Middle frontal gyrus (tissue), 1 donor: ENCODE measurements around the gene RBM8A.
"Not testable (repeated sequence)": the region's sequence is repeated elsewhere in the genome, so short reads cannot be mapped to it uniquely, and the experiment has no call there.

ENCODE experiments used
- DNase-seq: peaks from one replicate; pipeline ENCODE4 v3.0.0-alpha.2; 2015; ENCODE audit warnings: low spot score; ENCODE audit errors: extremely low spot score

The RBM8A gene

GRCh38 chr1:145956781-145957442 is 29.6 kb upstream of the RBM8A start:
- DNase-seq, result no peak

DNA sequence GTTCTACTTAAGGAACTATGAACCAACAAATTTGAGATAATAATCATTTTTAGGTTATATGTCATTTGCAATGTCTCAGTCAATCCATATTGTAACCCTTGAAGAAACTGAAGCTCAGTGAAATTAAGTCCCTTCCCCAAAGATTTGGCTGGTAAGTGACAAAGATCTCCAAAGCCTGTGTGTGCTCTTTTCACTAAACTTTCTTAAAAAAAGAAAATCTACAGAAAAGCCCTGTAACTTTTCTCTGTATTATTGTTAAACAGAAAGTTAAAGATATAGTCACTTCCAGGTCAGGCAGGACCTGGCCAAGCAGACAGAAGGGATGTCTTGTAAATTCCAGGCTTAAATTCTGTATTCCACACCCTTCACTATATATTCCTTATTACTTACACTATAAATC is 29.1 kb upstream of the RBM8A start:
- DNase-seq, result no peak

DNA sequence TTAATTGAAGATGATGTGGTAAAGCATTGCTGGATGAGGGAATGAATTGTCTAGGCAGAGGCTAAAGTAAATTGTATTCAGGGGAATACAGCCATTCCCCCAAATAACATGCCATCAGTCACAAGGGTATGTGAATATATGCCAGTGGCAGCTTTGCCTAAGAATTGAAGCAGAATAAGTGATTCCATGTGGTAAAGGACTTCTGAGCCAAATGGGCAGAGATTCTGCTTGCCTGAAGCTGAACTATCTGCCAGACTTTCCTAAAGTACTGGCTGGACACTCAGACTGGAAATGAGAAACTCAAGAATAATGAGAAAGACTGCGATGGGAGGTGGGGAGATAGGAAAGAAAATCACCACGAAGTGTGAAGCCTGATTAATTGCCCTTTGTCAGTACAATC is 28.2 kb upstream of the RBM8A start:
- no peak for DNase-seq

- DNase-seq, result no peak
Measured at GRCh38 chr1:145953861-145954260, 26.6 kb upstream of the RBM8A start.

DNA sequence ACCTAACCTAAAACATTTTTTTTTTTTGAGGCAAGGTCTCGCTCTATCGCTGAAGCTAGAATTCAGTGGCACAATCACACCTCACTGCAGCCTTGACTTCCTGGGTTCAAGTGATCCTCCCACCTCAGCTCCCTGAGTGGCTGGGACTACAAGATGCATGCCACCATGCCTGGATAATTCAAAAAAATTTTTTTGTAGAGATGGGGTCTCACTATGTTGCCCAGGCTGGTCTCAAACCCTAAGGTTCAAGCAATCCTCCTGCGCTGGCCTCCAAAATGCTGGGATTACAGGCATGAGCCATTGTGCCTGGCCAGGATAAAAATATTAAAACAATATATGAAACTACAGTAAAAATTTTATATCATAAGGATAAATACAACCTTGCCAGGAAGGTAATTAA is 25.6 kb upstream of the RBM8A start:
- no peak for DNase-seq

DNA sequence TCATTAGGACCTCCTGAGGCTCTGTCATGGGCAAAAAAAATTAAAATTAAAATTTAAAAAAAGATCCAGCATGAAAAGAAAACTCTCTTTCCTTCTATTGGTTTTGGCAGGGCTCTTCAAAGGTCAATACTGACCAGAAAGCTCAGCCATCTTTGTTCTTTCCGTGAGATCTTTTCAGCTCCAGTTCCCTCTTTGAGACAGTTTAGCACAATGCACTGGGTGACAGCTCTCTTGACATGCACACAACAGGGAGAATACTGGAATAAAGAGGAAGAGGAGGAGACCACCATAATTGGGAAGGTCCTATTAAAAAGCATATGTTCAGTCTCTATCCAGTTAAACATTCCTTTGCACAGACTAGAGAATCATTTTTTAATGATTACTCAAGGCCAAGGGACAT is 24.2 kb upstream of the RBM8A start:
- no peak for DNase-seq

DNA sequence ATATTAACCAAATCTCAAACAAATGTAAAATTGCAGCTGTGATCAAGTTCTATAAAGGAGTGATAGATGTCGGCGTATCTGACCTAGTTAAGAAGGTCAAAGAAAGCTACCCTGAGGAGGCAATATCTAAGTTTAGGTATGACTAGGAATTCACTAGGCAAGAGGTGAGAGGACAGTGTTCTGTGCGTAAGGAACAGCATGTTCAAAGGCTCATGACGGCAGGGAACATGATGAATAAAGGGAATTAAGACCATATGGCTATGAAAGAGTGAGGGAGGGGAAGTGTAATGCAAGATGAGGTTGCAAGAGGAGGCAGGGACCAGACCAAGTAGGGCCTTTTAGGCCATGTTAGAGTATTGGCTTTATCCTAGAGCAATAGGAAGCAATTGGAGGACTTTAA is 21.9 kb upstream of the RBM8A start:
- DNase-seq, result no peak

DNA sequence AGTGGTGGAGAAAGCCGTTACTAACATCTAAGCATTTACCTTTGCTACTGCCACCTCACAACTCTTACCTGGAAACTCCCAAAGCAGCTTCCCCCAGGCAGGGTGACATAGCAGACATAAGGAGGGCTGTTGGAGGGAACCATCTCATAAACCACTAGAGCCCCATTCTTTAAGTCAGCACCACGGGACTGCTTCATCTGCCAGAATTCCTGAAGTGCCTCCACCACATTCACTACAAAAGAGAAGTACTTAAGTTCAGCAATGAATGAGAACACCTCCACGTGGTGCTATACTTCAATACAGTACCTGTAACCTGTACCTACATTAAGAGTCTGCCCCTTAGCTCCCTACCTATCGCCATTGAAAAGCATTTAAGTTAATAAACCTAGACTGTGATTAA is 20.3 kb upstream of the RBM8A start:
- no peak for DNase-seq

DNA sequence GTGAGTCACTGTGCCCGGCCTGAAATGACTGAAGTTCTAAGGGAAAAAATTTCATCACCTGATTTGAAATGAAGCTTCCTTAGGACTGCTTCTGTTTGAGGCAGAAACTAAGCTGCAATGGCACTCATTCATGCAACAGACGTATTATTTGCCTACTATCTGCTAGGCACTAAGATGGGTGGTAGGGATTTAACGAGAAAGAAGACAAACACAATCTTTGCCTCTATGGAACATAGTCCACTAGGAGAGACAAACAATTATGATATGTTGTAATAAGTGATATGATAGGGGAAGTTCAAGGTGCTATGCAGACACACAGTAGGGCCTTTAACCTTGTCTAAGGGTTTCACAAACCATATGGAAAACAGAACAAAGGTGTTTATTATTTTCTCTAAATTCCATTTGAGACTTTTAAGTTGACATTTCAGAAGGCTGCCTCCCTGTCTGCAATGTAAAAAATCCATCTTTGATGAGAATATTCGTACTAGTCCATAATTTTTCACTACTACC is 19.2 kb upstream of the RBM8A start:
- no peak for DNase-seq

GRCh38 chr1:145944532-145944931 is 17.2 kb upstream of the RBM8A start:
- no peak for DNase-seq

GRCh38 chr1:145942871-145943270 is 15.6 kb upstream of the RBM8A start:
- DNase-seq, result no peak

- no peak for DNase-seq
Measured at GRCh38 chr1:145942405-145942804, 15.1 kb upstream of the RBM8A start.

- no peak for DNase-seq
Measured at GRCh38 chr1:145937436-145937835, 10.2 kb upstream of the RBM8A start.

- no peak for DNase-seq
Measured at GRCh38 chr1:145936247-145936646, 9.0 kb upstream of the RBM8A start.

DNA sequence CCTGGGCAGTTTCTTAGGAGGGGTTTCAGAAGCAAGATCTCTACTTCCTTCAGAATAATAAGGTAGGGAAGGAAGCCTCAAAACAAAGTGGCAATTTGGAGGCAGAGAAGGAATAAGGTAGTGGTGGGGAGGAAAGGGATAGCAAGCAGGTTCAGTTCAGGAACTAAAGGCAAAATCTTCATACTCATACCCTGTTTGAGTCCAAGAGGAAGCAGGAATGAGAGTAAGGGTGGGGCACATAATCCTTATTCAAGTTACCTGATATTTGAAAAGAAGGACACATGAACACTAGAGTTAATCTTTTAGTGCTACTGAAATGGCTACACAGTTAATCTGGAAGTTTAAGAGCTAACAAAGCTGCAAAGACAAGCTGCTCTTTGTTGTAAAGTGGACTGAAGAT is 8.4 kb upstream of the RBM8A start:
- DNase-seq, result no peak

DNA sequence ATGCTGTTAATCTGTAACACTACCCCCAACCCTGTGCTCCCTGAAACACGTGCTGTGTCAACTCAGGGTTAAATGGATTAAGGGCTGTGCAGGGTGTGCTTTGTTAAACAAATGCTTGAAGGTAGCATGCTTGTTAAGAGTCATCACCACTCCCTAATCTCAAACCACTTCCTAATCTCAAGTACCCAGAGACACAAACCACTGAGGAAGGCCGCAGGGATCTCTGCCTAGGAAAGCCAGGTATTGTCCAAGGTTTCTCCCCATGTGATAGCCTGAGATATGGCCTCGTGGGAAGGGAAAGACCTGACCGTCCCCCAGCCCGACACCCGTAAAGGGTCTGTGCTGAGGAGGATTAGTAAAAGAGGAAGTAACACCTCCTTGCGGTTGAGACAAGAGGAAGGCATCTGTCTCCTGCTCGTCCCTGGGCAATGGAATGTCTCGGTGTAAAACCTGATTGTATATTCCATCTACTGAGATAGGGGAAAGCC is 5.3 kb upstream of the RBM8A start:
- not testable (repeated sequence) for DNase-seq

DNA sequence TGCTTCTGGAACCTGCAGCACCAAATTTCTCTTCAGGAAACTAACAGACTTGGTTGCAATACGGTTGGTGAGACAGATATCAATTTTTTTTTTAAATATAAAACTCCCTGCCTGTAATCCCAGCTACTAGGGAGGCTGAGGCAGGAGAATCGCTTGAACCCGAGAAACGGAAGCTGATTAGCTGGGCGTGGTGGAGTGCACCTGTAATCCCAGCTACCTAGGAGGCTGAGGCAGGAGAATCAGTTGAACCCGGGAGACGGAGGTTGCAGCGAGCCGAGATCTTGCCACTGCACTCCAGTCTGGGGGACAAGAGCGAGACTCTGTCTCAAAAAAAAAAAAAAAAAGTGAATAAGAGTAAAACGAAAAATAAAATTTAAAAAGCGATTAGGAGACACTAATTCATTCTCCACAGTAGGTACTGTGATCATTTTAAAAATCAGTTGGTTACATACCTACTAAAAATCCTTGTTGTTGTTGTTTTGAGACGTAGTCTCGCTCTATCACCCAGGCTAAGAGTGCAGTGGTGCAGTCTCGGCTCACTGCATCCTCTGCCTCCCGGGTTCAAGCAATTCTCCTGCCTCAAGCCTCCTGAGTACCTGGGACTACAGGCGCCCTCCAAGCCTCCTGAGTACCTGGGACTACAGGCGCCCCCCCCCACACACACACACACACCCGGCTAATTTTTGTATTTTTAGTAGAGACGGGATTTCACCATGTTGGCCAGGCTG is 796 bp upstream of the RBM8A start:
- no peak for DNase-seq

DNA sequence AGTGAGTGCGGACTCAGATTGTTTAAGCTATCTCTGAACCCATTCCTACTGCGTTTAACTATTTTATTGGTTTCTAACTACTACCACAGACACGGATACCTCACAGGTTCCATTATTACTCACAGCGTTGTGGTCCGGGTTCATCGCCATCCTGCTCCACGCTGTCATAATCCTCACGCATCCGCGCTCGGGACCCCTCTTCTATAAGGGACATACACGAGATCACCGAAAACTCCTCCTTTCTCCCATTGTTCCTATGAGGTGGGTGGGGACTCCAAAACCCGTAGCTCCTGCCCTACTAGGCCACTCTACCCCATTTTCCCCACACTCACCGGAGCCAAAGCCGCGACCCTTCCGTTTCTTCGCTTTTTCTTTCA is 610 bp downstream of the RBM8A start:
- no peak for DNase-seq

DNA sequence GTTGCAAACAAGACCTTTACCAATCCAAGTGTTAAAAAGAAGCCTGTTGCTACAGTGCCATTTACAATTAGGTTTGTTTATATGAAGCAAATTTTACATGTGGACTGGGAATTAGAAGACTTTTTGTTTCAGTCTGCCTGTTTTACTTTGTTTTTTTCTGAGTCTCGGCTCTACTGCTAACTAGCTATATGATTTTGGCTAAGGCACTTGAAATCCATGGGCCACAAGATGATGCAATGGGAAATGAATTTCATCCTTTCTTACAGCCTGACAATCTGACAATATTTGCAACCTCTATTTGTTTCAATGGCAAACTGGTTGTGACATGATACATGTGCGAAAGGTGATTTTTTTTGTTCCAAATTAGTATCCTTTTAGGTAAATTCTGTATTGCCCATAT is 5.0 kb downstream of the RBM8A start:
- no peak for DNase-seq

DNA sequence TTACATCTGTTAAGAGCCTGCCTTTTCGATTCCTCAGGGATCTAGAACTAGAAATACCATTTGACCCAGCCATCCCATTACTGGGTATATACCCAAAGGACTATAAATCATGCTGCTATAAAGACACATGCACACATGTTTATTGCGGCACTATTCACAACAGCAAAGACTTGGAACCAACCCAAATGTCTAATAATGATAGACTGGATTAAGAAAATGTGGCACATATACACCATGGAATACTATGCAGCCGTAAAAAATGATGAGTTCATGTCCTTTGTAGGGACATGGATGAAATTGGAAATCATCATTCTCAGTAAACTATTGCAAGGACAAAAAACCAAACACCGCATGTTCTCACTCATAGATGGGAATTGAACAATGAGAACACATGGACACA is 7.0 kb downstream of the RBM8A start:
- not testable (repeated sequence) for DNase-seq

DNA sequence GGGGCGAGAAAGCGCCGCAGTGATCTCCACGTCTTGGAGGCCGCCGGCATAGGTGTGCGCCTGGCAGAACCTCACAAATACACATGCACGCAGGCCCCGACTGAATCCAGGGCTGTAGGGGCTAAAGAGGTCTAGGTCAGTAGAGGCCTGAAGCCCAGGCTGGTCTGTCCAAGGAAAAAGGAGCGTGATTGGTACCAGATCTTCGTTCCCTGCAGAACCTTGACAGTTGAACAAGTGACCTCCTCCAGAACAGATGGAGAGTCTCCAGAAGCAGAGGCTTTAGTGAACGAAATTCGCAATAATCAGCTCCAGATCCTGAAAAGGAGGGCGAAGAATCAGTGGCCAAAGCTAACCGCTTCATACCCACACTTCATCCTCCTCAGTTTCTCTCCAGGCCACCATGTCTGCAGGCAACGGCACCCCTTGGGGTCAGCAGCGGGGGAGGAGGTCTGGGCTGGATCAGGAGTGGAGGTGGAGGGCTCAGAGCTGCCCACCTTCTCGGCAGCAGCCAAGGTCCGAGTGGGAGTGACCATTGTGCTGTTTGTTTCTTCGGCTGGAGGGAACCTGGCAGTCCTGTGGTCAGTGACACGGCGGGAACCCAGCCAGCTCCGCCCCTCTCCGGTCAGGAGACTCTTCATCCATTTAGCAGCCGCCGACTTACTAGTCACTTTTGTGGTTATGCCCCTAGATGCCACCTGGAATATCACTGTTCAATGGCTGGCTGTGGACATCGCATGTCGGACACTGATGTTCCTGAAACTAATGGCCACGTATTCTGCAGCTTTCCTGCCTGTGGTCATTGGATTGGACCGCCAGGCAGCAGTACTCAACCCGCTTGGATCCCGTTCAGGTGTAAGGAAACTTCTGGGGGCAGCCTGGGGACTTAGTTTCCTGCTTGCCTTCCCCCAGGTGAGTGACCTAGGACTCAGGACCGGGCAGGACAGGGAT is 8.0 kb downstream of the RBM8A start:
- no peak for DNase-seq
